ENCODE measurements around the gene FGD3.

DNA sequence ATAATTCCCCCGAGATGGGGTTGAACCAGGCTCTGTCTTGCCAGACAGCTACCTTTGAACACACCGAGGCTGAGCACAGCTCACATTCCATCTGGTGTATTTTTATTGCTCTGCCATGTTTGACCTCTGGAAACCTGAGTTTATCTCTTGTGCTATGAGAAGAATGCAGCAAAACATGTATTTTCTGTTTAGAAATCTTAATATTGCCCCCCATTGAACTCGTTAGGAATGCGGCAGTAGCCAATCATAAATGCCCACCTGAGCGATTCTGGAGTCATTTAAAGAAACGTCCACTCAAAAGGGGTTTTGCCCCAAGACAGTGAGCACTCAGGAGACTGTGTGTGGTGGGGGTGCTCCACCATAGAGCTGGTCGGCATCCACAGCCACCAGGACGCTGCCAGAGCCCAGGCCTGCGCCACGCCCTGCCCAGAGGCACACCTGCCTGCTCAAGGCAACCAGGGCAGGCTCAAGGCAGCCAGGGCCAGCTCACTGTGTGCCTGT, 26.9 kb downstream of the FGD3 start:
- TF ChIP-seq, protein P1, sequence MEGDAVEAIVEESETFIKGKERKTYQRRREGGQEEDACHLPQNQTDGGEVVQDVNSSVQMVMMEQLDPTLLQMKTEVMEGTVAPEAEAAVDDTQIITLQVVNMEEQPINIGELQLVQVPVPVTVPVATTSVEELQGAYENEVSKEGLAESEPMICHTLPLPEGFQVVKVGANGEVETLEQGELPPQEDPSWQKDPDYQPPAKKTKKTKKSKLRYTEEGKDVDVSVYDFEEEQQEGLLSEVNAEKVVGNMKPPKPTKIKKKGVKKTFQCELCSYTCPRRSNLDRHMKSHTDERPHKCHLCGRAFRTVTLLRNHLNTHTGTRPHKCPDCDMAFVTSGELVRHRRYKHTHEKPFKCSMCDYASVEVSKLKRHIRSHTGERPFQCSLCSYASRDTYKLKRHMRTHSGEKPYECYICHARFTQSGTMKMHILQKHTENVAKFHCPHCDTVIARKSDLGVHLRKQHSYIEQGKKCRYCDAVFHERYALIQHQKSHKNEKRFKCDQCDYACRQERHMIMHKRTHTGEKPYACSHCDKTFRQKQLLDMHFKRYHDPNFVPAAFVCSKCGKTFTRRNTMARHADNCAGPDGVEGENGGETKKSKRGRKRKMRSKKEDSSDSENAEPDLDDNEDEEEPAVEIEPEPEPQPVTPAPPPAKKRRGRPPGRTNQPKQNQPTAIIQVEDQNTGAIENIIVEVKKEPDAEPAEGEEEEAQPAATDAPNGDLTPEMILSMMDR (IDR thresholded peaks at IDR 0.05) = no peak
- no peak for TF ChIP-seq POLR2A (IDR thresholded peaks at IDR 0.05)

All from right lobe of liver (tissue), 4 donors.